Measurements from ENCODE around the gene ETV3L.

The ETV3L gene

GRCh38 chr1:157142765-157143423 is 43.3 kb upstream of the ETV3L start:
- no peak overlapping the region for H3K4me3 ChIP-seq (ENCODE audit: low read length)
- no peak overlapping the region for H3K27ac ChIP-seq (ENCODE audit: low read depth, low read length)
- H3F3A ChIP-seq (ENCODE audit: control insufficient read depth, insufficient read depth), result peaks cover 15% of the 10 kb centered on the region
- peaks cover 1% of the 10 kb centered on the region for H3K36me3 ChIP-seq (ENCODE audit: control insufficient read depth, low read length)
- H3K9me3 ChIP-seq (ENCODE audit: control insufficient read depth, insufficient read depth, low read length), result no peaks in the 10 kb centered on the region
- H3K4me2 ChIP-seq (ENCODE audit: low read length), result no peak overlapping the region
- no peaks in the 10 kb centered on the region for H3K9me2 ChIP-seq (replicated peaks; ENCODE audit: control insufficient read depth, low read length)
- H3K27me3 ChIP-seq (ENCODE audit: control insufficient read depth, low read length), result peaks cover 10% of the 10 kb centered on the region
- TF ChIP-seq, protein P1, sequence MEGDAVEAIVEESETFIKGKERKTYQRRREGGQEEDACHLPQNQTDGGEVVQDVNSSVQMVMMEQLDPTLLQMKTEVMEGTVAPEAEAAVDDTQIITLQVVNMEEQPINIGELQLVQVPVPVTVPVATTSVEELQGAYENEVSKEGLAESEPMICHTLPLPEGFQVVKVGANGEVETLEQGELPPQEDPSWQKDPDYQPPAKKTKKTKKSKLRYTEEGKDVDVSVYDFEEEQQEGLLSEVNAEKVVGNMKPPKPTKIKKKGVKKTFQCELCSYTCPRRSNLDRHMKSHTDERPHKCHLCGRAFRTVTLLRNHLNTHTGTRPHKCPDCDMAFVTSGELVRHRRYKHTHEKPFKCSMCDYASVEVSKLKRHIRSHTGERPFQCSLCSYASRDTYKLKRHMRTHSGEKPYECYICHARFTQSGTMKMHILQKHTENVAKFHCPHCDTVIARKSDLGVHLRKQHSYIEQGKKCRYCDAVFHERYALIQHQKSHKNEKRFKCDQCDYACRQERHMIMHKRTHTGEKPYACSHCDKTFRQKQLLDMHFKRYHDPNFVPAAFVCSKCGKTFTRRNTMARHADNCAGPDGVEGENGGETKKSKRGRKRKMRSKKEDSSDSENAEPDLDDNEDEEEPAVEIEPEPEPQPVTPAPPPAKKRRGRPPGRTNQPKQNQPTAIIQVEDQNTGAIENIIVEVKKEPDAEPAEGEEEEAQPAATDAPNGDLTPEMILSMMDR (IDR thresholded peaks at IDR 0.05; ENCODE audit: low read depth, low read length, poor library complexity, severe bottlenecking), result no peak
- TF ChIP-seq EZH2phosphoT487 (IDR thresholded peaks at IDR 0.05; ENCODE audit: borderline replicate concordance, low read length), result no peak
- H4K20me1 ChIP-seq (ENCODE audit: control insufficient read depth, insufficient read depth, low read depth, low read length), result no peaks in the 10 kb centered on the region
- peaks cover 1% of the 10 kb centered on the region for H3K79me2 ChIP-seq (ENCODE audit: control insufficient read depth, low read length)
- peaks cover 6% of the 10 kb centered on the region for H3K4me1 ChIP-seq (ENCODE audit: control insufficient read depth, low read length)

- Histone ChIP-seq H3K4me3 (ENCODE audit: low read length) (no peak overlapping the region), H3K27ac (ENCODE audit: low read depth, low read length) (no peak overlapping the region), H3F3A (ENCODE audit: control insufficient read depth, insufficient read depth) (peaks cover 15% of the 10 kb centered on the region), H3K27me3 (ENCODE audit: control insufficient read depth, low read length) (peaks cover 10% of the 10 kb centered on the region), H3K4me2 (ENCODE audit: low read length) (no peak overlapping the region), H3K4me1 (ENCODE audit: control insufficient read depth, low read length) (peaks cover 6% of the 10 kb centered on the region), H3K9me3 (ENCODE audit: control insufficient read depth, insufficient read depth, low read length) (no peaks in the 10 kb centered on the region), H3K36me3 (ENCODE audit: control insufficient read depth, low read length) (peaks cover 5% of the 10 kb centered on the region), H3K9me2 (replicated peaks; ENCODE audit: control insufficient read depth, low read length) (no peaks in the 10 kb centered on the region), H3K79me2 (ENCODE audit: control insufficient read depth, low read length) (peaks cover 8% of the 10 kb centered on the region), H4K20me1 (ENCODE audit: control insufficient read depth, insufficient read depth, low read depth, low read length) (peaks cover under 1% of the 10 kb centered on the region; the same call in 1 of the 2 replicates)
- TF ChIP-seq, protein P1 (IDR thresholded peaks at IDR 0.05; ENCODE audit: low read depth, low read length, poor library complexity, severe bottlenecking), result no peak
- no peak for TF ChIP-seq EZH2phosphoT487 (IDR thresholded peaks at IDR 0.05; ENCODE audit: borderline replicate concordance, low read length)
These were observed 42.6 kb upstream of the ETV3L start for GRCh38 chr1:157142201-157142600.

- Histone ChIP-seq H3K9me2 (replicated peaks; ENCODE audit: control insufficient read depth, low read length) (no peaks in the 10 kb centered on the region), H3K79me2 (ENCODE audit: control insufficient read depth, low read length) (peaks cover 17% of the 10 kb centered on the region), H3K4me3 (ENCODE audit: low read length) (no peak overlapping the region), H3K4me2 (ENCODE audit: low read length) (no peak overlapping the region), H3F3A (ENCODE audit: control insufficient read depth, insufficient read depth) (peaks cover 15% of the 10 kb centered on the region), H4K20me1 (ENCODE audit: control insufficient read depth, insufficient read depth, low read depth, low read length) (peaks cover 9% of the 10 kb centered on the region; the same call in 1 of the 2 replicates), H3K27ac (ENCODE audit: low read depth, low read length) (no peak overlapping the region), H3K4me1 (ENCODE audit: control insufficient read depth, low read length) (peaks cover 14% of the 10 kb centered on the region), H3K27me3 (ENCODE audit: control insufficient read depth, low read length) (peaks cover 10% of the 10 kb centered on the region), H3K9me3 (ENCODE audit: control insufficient read depth, insufficient read depth, low read length) (no peaks in the 10 kb centered on the region), H3K36me3 (ENCODE audit: control insufficient read depth, low read length) (peaks cover 7% of the 10 kb centered on the region)
- TF ChIP-seq EZH2phosphoT487 (IDR thresholded peaks at IDR 0.05; ENCODE audit: borderline replicate concordance, low read length), result no peak
- TF ChIP-seq, protein P1 (IDR thresholded peaks at IDR 0.05; ENCODE audit: low read depth, low read length, poor library complexity, severe bottlenecking), result no peak
These were observed 41.7 kb upstream of the ETV3L start for GRCh38 chr1:157141212-157141855.

Data from DOHH2 (cell line).